HUES6 (cell line): ENCODE results near the gene KIAA1755.

Source experiments
- H3K27ac ChIP-seq: 2 replicates; pipeline ENCODE4 v1.7.0; 2013; ENCODE audit warnings: low read depth, mild to moderate bottlenecking, low read length, inconsistent platforms
- H3K27me3 ChIP-seq: 2 replicates; pipeline ENCODE4 v1.6.1; 2013; ENCODE audit warnings: low read length; ENCODE audit not compliant: control insufficient read depth, insufficient read depth
- H3K36me3 ChIP-seq: 2 replicates; pipeline ENCODE4 v1.6.1; 2013; ENCODE audit warnings: low read length; ENCODE audit not compliant: control insufficient read depth, insufficient read depth
- H3K4me1 ChIP-seq: 2 replicates; pipeline ENCODE4 v1.6.1; 2013; ENCODE audit warnings: low read length; ENCODE audit not compliant: control insufficient read depth, insufficient read depth
- H3K4me3 ChIP-seq: 2 replicates; pipeline ENCODE4 v1.5.1; 2013; ENCODE audit warnings: low read depth, low read length
- H3K9ac ChIP-seq: one replicate; pipeline ENCODE4 v1.6.1; 2013; ENCODE audit warnings: mild to moderate bottlenecking, low read length
- H3K9me3 ChIP-seq: 2 replicates; pipeline ENCODE4 v1.6.1; 2013; ENCODE audit warnings: low read depth, low read length; ENCODE audit not compliant: control insufficient read depth, insufficient read depth

Gene KIAA1755

GRCh38 chr20:38191654-38192053 lies 68.9 kb downstream of the KIAA1755 start:
- Histone ChIP-seq H3K4me1 (peaks cover 4% of the 10 kb centered on the region; the same call in 1 of the 2 replicates), H3K36me3 (no peaks in the 10 kb centered on the region), H3K27ac (no peak overlapping the region), H3K27me3 (no peaks in the 10 kb centered on the region), H3K9me3 (no peaks in the 10 kb centered on the region), H3K9ac (no peak overlapping the region), H3K4me3 (no peak overlapping the region)

GRCh38 chr20:38190936-38191371 lies 69.6 kb downstream of the KIAA1755 start:
- Histone ChIP-seq H3K9me3 (no peaks in the 10 kb centered on the region), H3K27ac (no peak overlapping the region), H3K27me3 (no peaks in the 10 kb centered on the region), H3K4me1 (peaks cover 4% of the 10 kb centered on the region; the same call in 1 of the 2 replicates), H3K36me3 (no peaks in the 10 kb centered on the region), H3K9ac (no peak overlapping the region), H3K4me3 (no peak overlapping the region)

DNA sequence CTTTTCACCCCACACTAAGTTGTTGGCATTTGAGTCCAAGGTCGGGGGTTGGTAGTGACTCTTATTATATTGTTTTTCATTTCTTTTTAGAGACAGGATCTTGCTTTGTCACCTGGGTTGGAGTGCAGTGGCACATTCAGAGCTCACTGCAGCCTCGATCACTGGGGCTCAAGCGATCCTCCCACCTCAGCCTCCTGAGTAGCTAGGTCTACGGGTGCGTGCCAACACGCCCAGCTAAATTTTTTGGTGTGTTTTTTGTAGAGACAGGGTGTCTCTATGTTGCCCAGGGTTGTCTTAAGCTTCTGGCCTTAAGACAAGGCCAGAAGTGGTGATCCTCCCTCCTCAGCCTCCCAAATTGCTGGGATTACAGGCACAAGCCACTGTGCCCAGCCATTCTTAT lies 70.4 kb downstream of the KIAA1755 start:
- Histone ChIP-seq H3K4me3 (no peak overlapping the region), H3K9ac (no peak overlapping the region), H3K4me1 (peaks cover 4% of the 10 kb centered on the region; the same call in 1 of the 2 replicates), H3K9me3 (no peaks in the 10 kb centered on the region), H3K36me3 (no peaks in the 10 kb centered on the region), H3K27ac (no peak overlapping the region), H3K27me3 (no peaks in the 10 kb centered on the region)

DNA sequence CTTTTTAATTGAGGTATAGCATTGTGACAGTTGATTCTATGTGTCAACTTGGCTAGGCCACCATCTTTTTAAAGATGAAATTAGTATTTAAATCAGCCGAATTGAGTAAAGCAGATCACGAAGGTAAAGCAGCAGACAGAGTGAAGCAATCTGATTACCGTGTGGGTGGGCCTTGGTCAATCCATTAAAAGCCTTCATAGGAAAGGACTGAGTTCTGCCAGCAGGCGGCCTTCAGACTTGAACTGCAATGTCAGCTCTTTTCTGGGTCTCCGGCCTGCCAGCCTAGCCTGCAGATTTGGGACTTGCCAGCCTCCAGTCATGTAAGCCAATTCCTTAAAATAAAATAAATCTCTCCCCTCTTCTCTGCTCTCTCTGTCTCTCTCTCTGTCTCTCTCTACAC lies 73.0 kb downstream of the KIAA1755 start:
- H3K4me1 ChIP-seq = peaks cover 4% of the 10 kb centered on the region; the same call in 1 of the 2 replicates
- H3K27ac ChIP-seq = no peak overlapping the region

GRCh38 chr20:38186788-38187221 lies 73.7 kb downstream of the KIAA1755 start:
- Histone ChIP-seq H3K4me1 (peaks cover 4% of the 10 kb centered on the region; the same call in 1 of the 2 replicates), H3K36me3 (no peaks in the 10 kb centered on the region), H3K27ac (no peak overlapping the region), H3K27me3 (no peaks in the 10 kb centered on the region), H3K4me3 (no peak overlapping the region), H3K9me3 (no peaks in the 10 kb centered on the region), H3K9ac (no peak overlapping the region)

More for the DNA sequence above, 73.0 kb downstream of the KIAA1755 start:
- Histone ChIP-seq H3K27me3 (no peaks in the 10 kb centered on the region), H3K4me3 (no peak overlapping the region), H3K9ac (no peak overlapping the region), H3K9me3 (no peaks in the 10 kb centered on the region), H3K36me3 (no peaks in the 10 kb centered on the region)

- Histone ChIP-seq H3K27ac (no peak overlapping the region), H3K27me3 (no peaks in the 10 kb centered on the region), H3K4me3 (no peak overlapping the region), H3K9ac (no peak overlapping the region), H3K36me3 (no peaks in the 10 kb centered on the region), H3K4me1 (peaks cover 4% of the 10 kb centered on the region; the same call in 1 of the 2 replicates), H3K9me3 (peaks cover 4% of the 10 kb centered on the region; the same call in 1 of the 2 replicates)
These were observed 76.4 kb downstream of the KIAA1755 start for GRCh38 chr20:38184101-38184500.

DNA sequence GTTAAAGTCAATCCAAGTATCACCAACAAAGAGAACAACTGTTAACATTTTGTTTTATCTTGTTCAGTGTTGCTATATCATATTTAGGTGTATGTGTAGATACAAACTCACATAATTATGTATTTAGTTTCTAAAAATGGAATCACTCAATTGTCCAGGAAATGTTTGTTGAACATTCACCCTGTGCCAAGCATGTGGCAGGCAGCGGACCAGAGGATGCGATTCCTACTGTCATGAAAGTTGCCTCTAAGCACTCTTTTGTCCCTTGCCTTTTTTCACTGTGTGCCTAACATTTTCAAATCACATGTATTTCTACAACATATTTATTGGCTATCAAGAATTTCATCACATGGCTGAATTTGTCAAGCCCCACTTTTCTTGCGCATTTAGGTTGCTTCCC lies 78.6 kb downstream of the KIAA1755 start:
- H3K9ac ChIP-seq = no peak overlapping the region
- H3K9me3 ChIP-seq = peaks cover 4% of the 10 kb centered on the region; the same call in 1 of the 2 replicates
- H3K27me3 ChIP-seq = no peaks in the 10 kb centered on the region
- H3K36me3 ChIP-seq = no peaks in the 10 kb centered on the region
- H3K4me3 ChIP-seq = no peak overlapping the region
- no peaks in the 10 kb centered on the region for H3K4me1 ChIP-seq
- no peak overlapping the region for H3K27ac ChIP-seq

- Histone ChIP-seq H3K9ac (no peak overlapping the region), H3K9me3 (peaks cover 4% of the 10 kb centered on the region; the same call in 1 of the 2 replicates), H3K27ac (no peak overlapping the region), H3K36me3 (no peaks in the 10 kb centered on the region), H3K27me3 (no peaks in the 10 kb centered on the region), H3K4me1 (no peaks in the 10 kb centered on the region), H3K4me3 (no peak overlapping the region)
These were observed 79.2 kb downstream of the KIAA1755 start for GRCh38 chr20:38181207-38181801.

GRCh38 chr20:38180781-38181180 lies 79.8 kb downstream of the KIAA1755 start:
- H3K27ac ChIP-seq = no peak overlapping the region
- no peak overlapping the region for H3K4me3 ChIP-seq
- no peaks in the 10 kb centered on the region for H3K27me3 ChIP-seq
- H3K36me3 ChIP-seq = no peaks in the 10 kb centered on the region
- no peaks in the 10 kb centered on the region for H3K4me1 ChIP-seq
- peaks cover 4% of the 10 kb centered on the region; the same call in 1 of the 2 replicates for H3K9me3 ChIP-seq
- H3K9ac ChIP-seq = no peak overlapping the region

DNA sequence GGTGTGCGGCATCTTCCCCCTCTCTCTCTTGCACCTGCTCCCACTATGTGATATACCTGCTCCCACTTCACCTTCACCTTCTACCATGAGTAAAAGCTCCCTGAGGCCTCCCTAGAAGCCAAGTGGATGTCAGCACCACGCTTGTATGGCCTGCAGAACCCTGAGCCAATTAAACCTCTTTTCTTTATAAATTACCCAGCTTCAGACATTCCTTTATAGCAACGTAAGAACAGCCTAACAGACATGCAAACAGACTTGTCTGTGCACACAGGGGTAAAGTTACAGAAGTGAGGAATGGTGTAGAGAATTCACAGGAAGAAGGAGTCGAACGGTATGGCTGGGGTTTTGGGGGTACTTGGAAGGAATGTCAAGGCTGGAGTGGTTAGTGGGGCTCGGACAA lies 80.7 kb downstream of the KIAA1755 start:
- H3K27ac ChIP-seq = no peak overlapping the region
- no peak overlapping the region for H3K9ac ChIP-seq
- H3K36me3 ChIP-seq = no peaks in the 10 kb centered on the region
- H3K27me3 ChIP-seq = no peaks in the 10 kb centered on the region
- H3K9me3 ChIP-seq = peaks cover 4% of the 10 kb centered on the region; the same call in 1 of the 2 replicates
- no peaks in the 10 kb centered on the region for H3K4me1 ChIP-seq
- no peak overlapping the region for H3K4me3 ChIP-seq

DNA sequence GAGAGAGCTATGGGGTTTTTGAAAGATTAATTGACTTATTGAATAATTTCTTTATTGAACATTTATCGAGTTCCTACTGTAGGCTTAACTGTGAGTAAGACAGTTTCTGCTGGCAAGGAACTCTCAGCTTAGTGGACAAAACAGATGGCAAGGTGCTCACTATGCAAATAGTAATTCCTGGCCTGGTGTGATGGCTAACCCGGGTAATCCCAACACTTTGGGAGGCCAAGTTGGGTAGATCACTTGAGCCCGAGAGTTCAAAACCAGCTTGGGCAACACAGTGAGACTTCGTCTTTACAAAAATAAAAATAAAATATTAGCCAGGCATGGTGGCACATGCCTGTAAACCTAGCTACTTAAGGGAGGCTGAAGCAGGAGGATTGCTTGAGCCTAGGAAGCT lies 82.0 kb downstream of the KIAA1755 start:
- H3K27ac ChIP-seq = no peak overlapping the region

More for the DNA sequence above, 82.0 kb downstream of the KIAA1755 start:
- no peak overlapping the region for H3K4me3 ChIP-seq
- no peaks in the 10 kb centered on the region for H3K4me1 ChIP-seq
- no peak overlapping the region for H3K9ac ChIP-seq
- H3K27me3 ChIP-seq = no peaks in the 10 kb centered on the region
- peaks cover 4% of the 10 kb centered on the region; the same call in 1 of the 2 replicates for H3K9me3 ChIP-seq
- no peaks in the 10 kb centered on the region for H3K36me3 ChIP-seq
